WTC11 (cell line): Measurements from ENCODE around the gene SENP7.
"Not testable (repeated sequence)": the region's sequence is repeated elsewhere in the genome, so short reads cannot be mapped to it uniquely, and the experiment has no call there.

Source experiments
- ATF6 ChIP-seq: sonication (generic); formaldehyde crosslinking; IDR thresholded peaks from 2 replicates; pipeline ENCODE4 v1.8.1; 2023; ENCODE audit warnings: mild to moderate bottlenecking, missing genetic modification reagents
- CTCF ChIP-seq: fragments of 200-600 bp; IDR thresholded peaks from 2 replicates; pipeline ENCODE4 v1.8.0; 2022; ENCODE audit warnings: antibody characterized with exemption
- FOXJ3 ChIP-seq: sonication (generic); formaldehyde crosslinking; IDR thresholded peaks from 2 replicates; pipeline ENCODE4 v1.9.0; 2021; ENCODE audit warnings: missing genetic modification reagents, mild to moderate bottlenecking, borderline replicate concordance
- JUN ChIP-seq: sonication (generic); formaldehyde crosslinking; IDR thresholded peaks from 2 replicates; pipeline ENCODE4 v1.8.0; 2023; ENCODE audit warnings: mild to moderate bottlenecking, missing genetic modification reagents
- KAT7 ChIP-seq: sonication (generic); formaldehyde crosslinking; IDR thresholded peaks from 2 replicates; pipeline ENCODE4 v1.8.1; 2023; ENCODE audit warnings: missing genetic modification reagents, mild to moderate bottlenecking, borderline replicate concordance
- RORB ChIP-seq: fragments of 250-450 bp; sonication (Bioruptor Pico); IDR thresholded peaks from 2 replicates; pipeline ENCODE4 v1.9.0; 2021; ENCODE audit warnings: mild to moderate bottlenecking
- ZNF121 ChIP-seq: sonication (generic); formaldehyde crosslinking; IDR thresholded peaks from 2 replicates; pipeline ENCODE4 v1.8.0; 2023; ENCODE audit warnings: missing genetic modification reagents
- ZNF138 ChIP-seq: sonication (generic); formaldehyde crosslinking; conservative IDR thresholded peaks from 2 replicates; pipeline ENCODE4 v1.8.1; 2022; ENCODE audit warnings: mild to moderate bottlenecking, moderate library complexity, missing genetic modification reagents
- TF ChIP-seq, protein P1 (sequence below): sonication (generic); formaldehyde crosslinking; IDR thresholded peaks from 2 replicates; pipeline ENCODE4 v1.8.1; 2022; ENCODE audit warnings: low read depth, mild to moderate bottlenecking, moderate library complexity, missing genetic modification reagents, borderline replicate concordance
- TF ChIP-seq, protein P2 (sequence below): sonication (generic); formaldehyde crosslinking; IDR thresholded peaks from 2 replicates; pipeline ENCODE4 v1.8.1; 2023; ENCODE audit warnings: mild to moderate bottlenecking, missing genetic modification reagents, moderate library complexity

DNA sequence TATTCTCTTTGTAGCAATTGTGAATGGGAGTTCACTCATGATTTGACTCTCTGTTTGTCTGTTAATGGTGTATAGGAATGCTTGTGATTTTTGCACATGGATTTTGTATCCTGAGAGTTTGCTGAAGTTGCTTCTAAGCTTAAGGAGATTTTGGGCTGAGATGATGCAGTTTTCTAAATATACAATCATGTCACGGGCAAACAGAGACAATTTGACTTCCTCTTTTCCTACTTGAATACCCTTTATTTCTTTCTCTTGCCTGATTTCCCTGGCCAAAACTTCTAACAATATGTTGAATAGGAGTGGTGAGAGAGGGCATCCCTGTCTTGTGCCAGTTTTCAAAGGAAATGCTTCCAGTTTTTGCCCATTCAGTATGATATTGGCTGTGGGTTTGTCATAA, 23.9 kb upstream of the SENP7 start:
- not testable (repeated sequence) for TF ChIP-seq CTCF; FOXJ3 (CRISPR knock-in tag); ZNF121; JUN (CRISPR knock-in tag); ATF6; ZNF138; RORB (CRISPR knock-in tag); KAT7 (CRISPR knock-in tag)
- TF ChIP-seq, protein P1, sequence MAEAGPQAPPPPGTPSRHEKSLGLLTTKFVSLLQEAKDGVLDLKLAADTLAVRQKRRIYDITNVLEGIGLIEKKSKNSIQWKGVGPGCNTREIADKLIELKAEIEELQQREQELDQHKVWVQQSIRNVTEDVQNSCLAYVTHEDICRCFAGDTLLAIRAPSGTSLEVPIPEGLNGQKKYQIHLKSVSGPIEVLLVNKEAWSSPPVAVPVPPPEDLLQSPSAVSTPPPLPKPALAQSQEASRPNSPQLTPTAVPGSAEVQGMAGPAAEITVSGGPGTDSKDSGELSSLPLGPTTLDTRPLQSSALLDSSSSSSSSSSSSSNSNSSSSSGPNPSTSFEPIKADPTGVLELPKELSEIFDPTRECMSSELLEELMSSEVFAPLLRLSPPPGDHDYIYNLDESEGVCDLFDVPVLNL (CRISPR knock-in tag), result not testable (repeated sequence)
- TF ChIP-seq, protein P2, sequence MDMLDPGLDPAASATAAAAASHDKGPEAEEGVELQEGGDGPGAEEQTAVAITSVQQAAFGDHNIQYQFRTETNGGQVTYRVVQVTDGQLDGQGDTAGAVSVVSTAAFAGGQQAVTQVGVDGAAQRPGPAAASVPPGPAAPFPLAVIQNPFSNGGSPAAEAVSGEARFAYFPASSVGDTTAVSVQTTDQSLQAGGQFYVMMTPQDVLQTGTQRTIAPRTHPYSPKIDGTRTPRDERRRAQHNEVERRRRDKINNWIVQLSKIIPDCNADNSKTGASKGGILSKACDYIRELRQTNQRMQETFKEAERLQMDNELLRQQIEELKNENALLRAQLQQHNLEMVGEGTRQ, result not testable (repeated sequence)
